HCT116 (cell line): ENCODE data around the gene MATCAP1.

Source experiments
- CEBPB ChIP-seq: IDR thresholded peaks from 2 replicates; pipeline ENCODE4 v1.6.1; 2012; ENCODE audit warnings: low read depth
- CTCF ChIP-seq, 3 experiments: fragments of 200-600 bp in 1 of 3; sonication (generic) in 1 of 3; IDR thresholded peaks in 2 of 3; conservative IDR thresholded peaks in 1 of 3; 2 replicates each; pipeline ENCODE4 v1.5.1; 2012 to 2017; ENCODE audit warnings: low read depth in 2 of 3, low read length in 2 of 3, antibody characterized with exemption in 1 of 3, borderline replicate concordance in 1 of 3, control low read depth in 1 of 3, mild to moderate bottlenecking in 1 of 3, mixed read lengths in 1 of 3, mixed run types in 1 of 3, moderate library complexity in 1 of 3; ENCODE audit not compliant: insufficient read depth in 1 of 3
- EGR1 ChIP-seq: IDR thresholded peaks from 2 replicates; pipeline ENCODE4 v1.6.1; 2012; ENCODE audit warnings: low read depth
- EZH2phosphoT487 ChIP-seq: fragments of 200-600 bp; IDR thresholded peaks from 2 replicates; pipeline ENCODE4 v1.6.1; 2018; ENCODE audit warnings: antibody characterized with exemption, borderline replicate concordance
- JUND ChIP-seq: IDR thresholded peaks from 2 replicates; pipeline ENCODE4 v1.6.1; 2012
- MAX ChIP-seq: IDR thresholded peaks from 2 replicates; pipeline ENCODE4 v1.6.1; 2012
- POLR2A ChIP-seq: IDR thresholded peaks from 2 replicates; pipeline ENCODE4 v1.7.0; 2011; ENCODE audit warnings: borderline replicate concordance; ENCODE audit not compliant: insufficient read depth, insufficient read length; ENCODE audit errors: extremely low read depth
- POLR2AphosphoS5 ChIP-seq: IDR thresholded peaks from 2 replicates; pipeline ENCODE4 v1.6.1; 2011; ENCODE audit warnings: mild to moderate bottlenecking, low read depth, low read length, moderate library complexity
- RAD21 ChIP-seq: IDR thresholded peaks from 2 replicates; pipeline ENCODE4 v1.6.1; 2012; ENCODE audit warnings: low read depth, mild to moderate bottlenecking
- SIN3A ChIP-seq: IDR thresholded peaks from 2 replicates; pipeline ENCODE4 v1.6.1; 2012; ENCODE audit warnings: low read depth
- SP1 ChIP-seq: IDR thresholded peaks from 2 replicates; pipeline ENCODE4 v1.6.1; 2012; ENCODE audit warnings: low read depth
- TCF7L2 ChIP-seq: IDR thresholded peaks from 2 replicates; pipeline ENCODE4 v1.7.0; 2011; ENCODE audit warnings: borderline replicate concordance, inconsistent platforms; ENCODE audit not compliant: insufficient read depth, insufficient read length; ENCODE audit errors: extremely low read depth

GRCh38 chr16:67184453-67184994 is 761 bp upstream of the MATCAP1 start:
- TF ChIP-seq POLR2AphosphoS5 (no peak), CTCF (IDR thresholded peaks at IDR 0.05 in 2 of 3, conservative IDR thresholded peaks at IDR 0.05 in 1 of 3; ENCODE audit: borderline replicate concordance in 1 of 3, insufficient read depth in 1 of 3, low read depth in 2 of 3, low read length in 2 of 3) (no peak), CEBPB (no peak), RAD21 (no peak), EZH2phosphoT487 (no peak), SIN3A (no peak), JUND (no peak), EGR1 (no peak), MAX (no peak), POLR2A (no peak), SP1 (no peak), TCF7L2 (no peak)
